Non-pigmented ciliary epithelial cell (primary cell): ENCODE data around the gene RPL10.
A peak's percentile ranks its signal among the peaks of the same experiment; 100 is the strongest.

Experiments used
- DNase-seq: peaks from one replicate; pipeline ENCODE4 v3.0.0-alpha.2; 2010; ENCODE audit warnings: low read depth

The RPL10 gene

DNA sequence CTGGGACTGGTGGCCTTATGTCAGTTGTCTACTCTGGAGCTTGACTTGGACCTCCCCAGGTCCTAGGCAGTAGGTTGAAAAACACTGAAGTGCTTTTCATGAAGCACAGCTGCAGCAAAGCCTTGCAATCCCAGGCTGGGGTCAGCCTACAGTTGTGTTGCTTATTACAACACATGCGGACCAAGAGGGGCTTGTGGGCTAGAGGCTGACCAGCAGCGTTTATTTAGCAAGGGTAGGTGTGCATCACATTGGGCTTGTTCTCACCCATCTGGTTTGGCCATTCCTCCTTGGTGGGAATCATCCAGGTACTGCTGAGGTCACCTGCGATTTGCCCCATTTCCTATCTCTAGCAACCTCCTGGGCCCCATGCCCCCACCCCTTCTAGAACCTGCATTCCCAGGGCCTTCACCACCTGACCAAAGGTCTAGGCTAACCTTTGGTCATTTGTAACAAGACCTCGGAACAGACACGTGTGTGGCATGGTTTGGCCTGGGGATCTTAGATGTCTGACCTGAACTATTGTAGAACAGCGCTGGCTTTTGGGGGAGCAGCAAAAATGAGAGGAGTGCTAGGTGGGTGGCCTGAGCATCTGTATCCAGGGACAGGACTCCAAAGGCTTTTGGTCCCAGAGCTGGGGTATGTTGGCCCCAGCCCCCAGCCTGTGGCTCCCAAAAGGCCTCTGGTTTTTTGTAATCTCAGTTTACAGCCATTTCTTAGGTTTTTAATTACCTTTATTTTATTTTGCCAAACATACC, 3.0 kb downstream of the RPL10 start:
- DNase-seq = no peak

DNA sequence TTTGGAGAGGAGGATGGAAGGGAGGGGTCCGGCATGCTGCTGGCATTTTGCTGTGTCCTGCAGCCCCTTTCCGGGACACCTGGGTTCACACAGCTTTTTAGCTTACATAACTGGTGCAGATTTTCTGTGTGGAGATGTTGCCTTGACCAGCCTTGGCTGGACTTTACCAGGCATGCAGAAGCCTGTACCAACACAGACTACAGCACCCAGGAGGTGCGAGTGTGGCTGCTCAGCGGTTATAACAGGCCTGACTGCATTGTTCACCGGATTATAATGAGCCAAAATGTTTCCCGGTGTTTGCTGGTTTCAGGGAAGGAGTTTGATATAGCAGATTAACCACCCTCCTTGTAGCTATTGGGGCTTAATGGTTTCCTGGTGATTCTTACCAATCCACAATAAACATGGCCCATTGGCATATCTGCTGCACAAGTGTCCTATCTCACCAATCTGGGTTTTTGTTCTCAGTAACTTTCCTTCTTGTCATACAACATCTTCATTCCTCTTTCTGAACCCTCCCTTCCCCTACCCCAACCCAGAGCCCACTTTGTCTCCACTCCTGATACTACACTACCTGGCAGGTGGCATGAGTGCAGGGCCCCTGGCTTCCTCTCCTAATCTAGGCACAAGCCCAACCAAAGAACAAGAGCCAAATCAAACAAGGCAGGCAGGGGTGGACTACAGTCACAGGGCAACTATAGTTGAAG, 3.9 kb downstream of the RPL10 start:
- no peak for DNase-seq

DNA sequence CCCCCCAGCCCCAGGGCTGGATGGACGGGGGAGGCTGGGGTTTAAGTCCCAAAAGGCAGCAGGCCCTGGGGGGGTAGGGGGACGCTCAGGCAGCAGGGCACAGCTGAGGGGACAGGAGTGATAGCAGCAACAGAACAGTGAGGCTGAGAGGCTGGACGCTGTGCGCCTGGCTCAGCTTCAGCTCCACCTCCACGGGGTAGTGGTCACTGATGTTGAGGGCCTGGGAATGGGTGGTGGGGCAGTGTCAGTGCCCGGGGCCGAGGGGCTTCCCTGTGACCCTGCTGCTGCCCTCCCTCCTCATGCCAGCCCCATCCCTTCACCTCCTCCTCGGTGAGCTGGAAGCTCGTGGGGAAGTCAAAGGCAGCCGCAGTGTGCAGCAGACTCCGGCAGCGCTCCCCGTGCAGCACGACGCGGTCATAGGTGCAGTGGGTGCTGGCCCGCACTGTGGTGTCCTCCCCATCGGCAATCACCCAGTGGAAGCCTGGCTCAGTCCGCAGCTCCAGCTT, 4.5 kb downstream of the RPL10 start:
- no peak for DNase-seq

DNA sequence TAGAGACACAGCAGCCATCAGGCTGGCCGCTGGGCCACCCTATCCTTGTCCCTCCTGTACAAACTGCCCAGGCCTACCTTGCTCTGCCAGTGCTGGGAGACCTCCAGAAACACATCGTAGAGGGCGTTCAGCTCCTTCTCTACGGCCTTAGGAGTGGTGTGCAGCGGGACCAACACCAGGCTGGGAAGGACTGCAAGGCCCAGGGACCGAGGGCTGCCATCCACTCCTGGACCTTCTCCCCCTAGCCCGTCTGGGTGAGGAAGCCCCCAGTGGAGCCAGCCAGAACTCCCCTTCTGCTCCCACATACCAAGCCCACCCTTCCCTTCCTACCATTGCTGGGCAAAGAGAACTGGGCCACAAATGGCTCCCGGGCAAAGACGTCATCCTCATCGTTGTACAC, 5.0 kb downstream of the RPL10 start:
- no peak for DNase-seq

GRCh38 chrX:154403858-154404257, 5.7 kb downstream of the RPL10 start:
- DNase-seq = no peak

- DNase-seq = no peak
Measured at GRCh38 chrX:154404625-154405192, 6.5 kb downstream of the RPL10 start.

GRCh38 chrX:154408659-154409221, 10.6 kb downstream of the RPL10 start:
- no peak for DNase-seq

GRCh38 chrX:154409222-154409871, 11.2 kb downstream of the RPL10 start, which contains the start of gene DNASE1L1:
DNASE1L1 (minus strand) TSS chrX:154409254; CDS start chrX:154405568, 3,686 bp downstream.
- no peak for DNase-seq

DNA sequence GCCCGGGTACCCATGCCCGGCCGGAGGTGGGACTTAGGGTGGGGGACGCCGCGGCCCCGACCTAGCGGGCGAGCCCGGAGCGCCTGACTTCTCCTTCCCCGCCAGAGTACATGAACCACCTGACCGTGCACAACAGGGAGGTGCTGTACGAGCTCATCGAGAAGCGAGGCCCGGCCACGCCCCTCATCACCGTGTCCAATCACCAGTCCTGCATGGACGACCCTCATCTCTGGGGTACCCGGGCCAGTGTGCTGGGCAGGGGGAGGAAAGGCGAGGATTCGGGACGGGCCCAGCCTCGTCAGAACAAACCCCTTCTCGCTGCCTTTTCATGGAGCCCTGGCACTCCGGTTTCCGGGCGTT, 13.8 kb downstream of the RPL10 start:
- DNase-seq = no peak

DNA sequence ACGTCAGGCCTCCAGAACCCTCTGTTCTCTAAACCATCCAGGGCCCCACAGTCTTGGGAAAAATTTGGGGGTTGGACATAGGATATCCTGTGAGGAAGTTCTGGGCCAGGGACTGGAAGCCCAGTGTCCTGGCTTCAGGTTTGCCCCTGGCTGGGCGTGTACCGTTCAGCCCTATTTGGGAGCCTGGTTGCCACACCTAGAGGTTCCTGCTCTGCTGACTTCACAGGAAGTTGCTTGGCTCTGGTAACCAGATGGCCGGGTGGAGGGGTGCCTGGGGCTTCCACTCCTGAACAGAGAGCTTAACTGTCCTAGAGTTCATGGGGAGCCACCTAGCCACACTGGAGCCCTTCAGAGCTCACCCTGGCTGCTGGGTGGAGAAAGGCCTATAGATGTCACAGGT, 14.3 kb downstream of the RPL10 start:
- DNase-seq = no peak

- DNase-seq = no peak
Measured at GRCh38 chrX:154413142-154413541, 15.0 kb downstream of the RPL10 start.

DNA sequence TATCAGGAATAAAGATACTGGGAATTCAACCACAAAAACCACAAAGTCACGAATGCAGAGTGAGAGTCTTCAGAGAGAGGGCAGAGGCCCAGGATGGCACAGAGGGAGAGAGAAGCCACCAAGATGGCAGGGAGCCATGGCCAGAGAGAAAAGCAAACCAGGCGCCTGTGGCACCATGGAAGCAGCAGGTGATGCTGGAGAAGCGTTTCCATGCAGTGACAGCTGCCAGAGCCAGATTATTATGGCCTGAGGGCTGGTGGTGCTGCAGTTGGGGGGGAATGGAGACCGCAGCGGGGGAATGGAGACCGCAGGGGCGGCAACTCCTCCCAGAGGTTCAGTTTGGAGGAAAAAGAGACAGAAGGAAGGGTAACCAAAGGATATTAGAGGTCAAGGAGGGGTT, 19.0 kb downstream of the RPL10 start:
- DNase-seq = no peak

DNA sequence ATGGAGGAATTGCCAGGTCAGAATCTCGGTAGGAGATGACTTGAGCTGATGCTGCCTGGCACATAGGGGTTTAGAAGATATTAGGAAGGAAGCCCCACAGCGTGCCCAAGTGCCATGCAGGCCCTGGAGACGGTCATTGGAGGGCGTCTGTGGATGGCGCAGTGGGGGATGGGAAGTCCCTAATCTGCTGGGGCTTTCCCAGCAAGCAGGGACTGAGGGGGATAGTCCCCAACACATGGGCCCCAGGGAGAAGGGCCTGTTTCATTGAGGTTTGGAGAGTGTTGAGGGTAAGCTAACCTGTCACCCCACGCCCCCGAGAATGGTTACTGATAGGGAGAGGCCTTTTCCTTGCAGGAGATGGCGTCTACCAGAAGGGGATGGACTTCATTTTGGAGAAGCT, 21.0 kb downstream of the RPL10 start:
- DNase-seq = no peak

DNA sequence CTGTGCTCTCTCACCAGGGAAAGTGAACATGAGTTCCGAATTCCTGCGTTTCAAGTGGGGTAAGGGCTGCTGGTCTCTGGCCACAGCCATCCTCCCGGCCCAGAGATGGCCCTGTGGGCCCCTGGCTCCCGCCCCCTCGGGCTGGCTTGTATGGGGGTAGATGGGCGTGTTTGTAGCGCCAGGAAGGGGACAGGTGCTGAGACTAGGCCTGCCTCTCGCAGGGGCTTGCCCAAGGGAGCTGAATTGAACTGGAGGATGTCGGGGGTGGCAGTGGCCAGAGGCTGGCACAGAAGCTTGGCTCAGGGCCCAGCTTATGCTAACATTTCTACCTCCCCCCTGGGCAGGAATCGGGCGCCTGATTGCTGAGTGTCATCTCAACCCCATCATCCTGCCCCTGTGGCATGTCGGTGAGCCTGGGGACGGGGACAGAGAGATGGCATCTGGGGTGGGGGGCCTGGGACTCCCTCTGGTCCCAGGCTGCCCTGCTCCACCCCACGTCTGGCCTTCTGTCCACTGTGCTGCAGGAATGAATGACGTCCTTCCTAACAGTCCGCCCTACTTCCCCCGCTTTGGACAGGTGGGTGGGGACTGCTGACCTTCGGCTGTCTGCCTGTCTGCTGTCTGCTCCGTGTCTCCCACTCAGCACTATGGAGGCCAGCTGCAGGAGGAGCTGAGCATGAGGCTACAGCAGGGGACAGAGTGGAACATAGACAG, 21.7 kb downstream of the RPL10 start:
- no peak for DNase-seq

DNA sequence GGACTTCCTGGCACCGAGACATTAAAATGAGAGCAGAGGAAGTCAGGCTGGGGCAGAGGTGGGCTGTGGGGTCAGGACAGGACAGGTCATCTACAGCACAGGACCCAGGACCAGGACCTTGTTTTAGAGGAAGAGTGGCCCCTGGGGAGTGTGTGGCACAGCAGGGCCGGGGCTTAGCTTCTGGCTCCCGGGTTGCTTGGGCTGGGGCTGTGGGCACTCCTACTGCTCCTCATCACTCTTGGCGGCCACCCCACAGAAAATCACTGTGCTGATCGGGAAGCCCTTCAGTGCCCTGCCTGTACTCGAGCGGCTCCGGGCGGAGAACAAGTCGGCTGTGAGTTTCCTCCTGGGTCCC, 22.2 kb downstream of the RPL10 start:
- no peak for DNase-seq

DNA sequence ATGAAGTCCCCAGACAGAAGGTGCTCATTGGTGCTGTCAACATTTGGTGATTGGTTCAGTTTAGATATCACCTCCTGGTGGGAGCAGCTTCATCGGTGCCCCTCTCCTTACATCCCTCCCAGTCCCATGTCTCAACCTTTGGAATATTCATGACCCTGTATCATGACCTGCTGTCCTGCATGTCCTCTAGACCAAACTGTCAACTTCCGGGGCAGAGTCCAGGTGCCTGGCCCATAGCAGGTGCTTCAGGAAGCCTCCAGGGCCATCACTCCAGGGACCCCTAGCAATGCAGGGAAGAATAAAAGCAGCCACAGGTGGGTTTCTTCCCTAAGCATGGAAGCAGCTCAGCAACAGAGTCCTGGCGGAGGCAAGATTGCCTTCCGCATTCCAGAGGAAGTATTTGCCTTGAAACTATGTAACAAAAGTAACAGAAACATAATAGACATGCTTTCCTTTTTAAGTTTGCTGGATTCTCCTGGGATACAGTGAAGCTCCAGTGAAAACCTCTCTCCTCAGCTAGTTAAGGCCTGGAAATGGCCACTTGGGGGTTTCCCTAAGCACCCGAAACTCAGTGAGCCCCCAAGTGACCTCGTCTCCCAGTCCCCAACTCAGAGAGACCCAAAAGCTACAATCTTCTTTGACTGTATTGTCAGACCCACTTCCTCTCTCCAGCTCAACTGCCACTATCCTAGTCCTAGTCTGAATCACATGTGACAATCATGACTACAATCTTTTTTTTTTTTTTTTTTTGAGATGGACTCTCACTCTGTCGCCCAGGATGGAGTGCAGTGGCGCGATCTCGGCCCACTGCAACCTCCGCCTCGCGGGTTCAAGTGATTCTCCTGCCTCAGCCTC, 29.0 kb downstream of the RPL10 start:
- DNase-seq = no peak

GRCh38 chrX:154428176-154429171, 30.3 kb downstream of the RPL10 start, which contains the start of gene ATP6AP1:
ATP6AP1 (plus strand) TSS chrX:154428677; CDS start chrX:154428693, 16 bp downstream.
- peak; percentile 67 for DNase-seq

DNA sequence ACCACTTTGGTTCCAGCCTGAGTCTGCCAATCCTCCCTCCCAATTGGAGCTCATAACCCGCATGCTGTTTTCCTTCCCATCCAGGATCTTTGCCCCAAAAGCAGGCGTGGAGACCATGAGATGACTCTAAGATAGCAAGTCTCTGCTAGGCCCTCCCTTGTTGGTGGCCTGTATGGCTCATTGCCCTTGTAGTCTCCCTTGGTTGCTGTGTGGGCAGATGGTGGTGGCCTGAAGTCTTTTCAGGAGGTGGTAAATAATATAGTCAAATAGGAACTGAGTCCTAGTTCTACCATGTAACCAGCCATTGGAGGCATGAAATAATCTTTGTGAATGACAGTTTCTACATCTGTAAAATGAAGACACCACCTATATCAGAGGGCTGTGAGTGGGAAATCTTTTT, 31.5 kb downstream of the RPL10 start:
- DNase-seq = no peak

DNA sequence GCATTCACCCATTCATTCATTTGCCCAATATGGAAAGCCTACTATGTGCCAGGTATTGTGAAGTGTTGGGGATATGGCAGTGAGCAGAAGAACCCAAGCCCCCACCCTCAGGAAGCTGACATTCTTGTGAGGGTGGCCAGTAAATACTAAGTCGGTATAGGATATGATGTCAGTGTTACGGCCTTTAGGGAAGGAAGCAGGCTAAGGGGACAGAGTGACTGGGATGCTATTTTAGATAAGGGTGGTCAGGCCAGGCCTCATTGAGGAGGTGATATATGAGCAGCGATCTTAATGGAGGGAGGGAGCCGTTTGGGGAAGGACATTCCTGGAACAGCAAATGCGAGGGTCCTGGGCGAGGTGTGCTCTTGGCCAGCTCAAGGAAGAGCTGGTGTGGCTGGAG, 32.3 kb downstream of the RPL10 start:
- no peak for DNase-seq
